Measurements from ENCODE around the gene MPPED2. TPM values are rescaled to one million over a fixed set of nuclear protein-coding genes. Genes with fewer than 3 reads are reported as not detected.
A peak's percentile ranks its signal among the peaks of the same experiment; 100 is the strongest.

MPPED2 gene
- total and polyA plus RNA-seq, 2 donors from 2014 or later: 10.8 to 12.9 TPM

DNA sequence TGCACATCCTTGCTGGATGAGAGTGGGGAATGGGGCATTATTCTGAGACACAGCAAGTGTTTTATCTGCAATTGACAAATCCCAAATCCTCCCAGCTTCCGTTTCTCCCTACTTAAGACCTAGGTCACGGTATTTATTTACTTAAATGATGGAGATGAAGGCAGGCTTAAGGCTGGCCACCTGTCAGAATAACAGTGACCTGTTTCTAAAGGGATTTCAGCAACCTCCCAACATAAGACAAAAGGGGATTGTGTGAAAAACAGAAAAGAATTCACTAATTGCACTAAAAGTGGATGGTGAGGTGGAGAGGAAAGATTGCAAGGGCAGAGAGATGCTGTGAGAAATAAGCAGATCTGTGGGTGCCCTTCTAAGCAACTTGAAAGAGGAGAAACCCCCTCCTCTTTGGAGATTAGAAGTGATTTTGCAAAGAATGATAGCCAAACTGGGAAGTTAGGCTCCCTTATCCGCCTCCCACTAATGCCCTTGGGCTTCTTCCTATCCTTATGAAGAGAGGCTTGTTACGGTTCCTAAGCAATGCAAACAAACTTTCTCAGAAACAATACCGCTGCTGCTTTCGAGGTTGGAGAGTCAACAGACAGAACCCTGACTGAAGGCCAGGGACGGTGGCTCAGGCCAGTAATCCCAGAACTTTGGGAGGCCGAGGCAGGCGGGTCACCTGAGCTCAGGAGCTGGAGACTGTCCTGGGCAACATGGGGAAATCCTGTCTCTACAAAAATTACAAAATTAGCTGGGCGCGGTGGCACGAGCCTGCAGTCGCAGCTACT is 179.0 kb downstream of the MPPED2 start:
- Histone ChIP-seq H3K27ac (ENCODE audit: low read depth in 2 of 2, low read length in 2 of 2) (no peak overlapping the region), H3K9ac (ENCODE audit: low read length in 3 of 3) (no peak overlapping the region), H3K27me3 (ENCODE audit: control insufficient read depth, insufficient read depth, low read length) (no peaks in the 10 kb centered on the region), H3K36me3 (ENCODE audit: control insufficient read depth in 2 of 3, insufficient read depth in 3 of 3, low read length in 3 of 3) (no peaks in the 10 kb centered on the region), H3K9me3 (ENCODE audit: control insufficient read depth in 2 of 3, insufficient read depth in 1 of 3, low read length in 3 of 3) (no peaks in the 10 kb centered on the region), H3K4me3 (ENCODE audit: low read length in 3 of 3) (no peak overlapping the region), H3K4me1 (ENCODE audit: control insufficient read depth in 2 of 3, insufficient read depth in 2 of 3, low read depth in 1 of 3, low read length in 3 of 3) (peaks cover 0 to 1% (median 0%) of the 10 kb centered on the region in 3 donors)
- FAIRE-seq: no peak
- TF ChIP-seq, protein P1, sequence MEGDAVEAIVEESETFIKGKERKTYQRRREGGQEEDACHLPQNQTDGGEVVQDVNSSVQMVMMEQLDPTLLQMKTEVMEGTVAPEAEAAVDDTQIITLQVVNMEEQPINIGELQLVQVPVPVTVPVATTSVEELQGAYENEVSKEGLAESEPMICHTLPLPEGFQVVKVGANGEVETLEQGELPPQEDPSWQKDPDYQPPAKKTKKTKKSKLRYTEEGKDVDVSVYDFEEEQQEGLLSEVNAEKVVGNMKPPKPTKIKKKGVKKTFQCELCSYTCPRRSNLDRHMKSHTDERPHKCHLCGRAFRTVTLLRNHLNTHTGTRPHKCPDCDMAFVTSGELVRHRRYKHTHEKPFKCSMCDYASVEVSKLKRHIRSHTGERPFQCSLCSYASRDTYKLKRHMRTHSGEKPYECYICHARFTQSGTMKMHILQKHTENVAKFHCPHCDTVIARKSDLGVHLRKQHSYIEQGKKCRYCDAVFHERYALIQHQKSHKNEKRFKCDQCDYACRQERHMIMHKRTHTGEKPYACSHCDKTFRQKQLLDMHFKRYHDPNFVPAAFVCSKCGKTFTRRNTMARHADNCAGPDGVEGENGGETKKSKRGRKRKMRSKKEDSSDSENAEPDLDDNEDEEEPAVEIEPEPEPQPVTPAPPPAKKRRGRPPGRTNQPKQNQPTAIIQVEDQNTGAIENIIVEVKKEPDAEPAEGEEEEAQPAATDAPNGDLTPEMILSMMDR (IDR thresholded peaks at IDR 0.05; ENCODE audit: borderline replicate concordance, extremely low read depth, insufficient read depth): no peak
- DNase-seq: peak in 4 of 5 donors; percentile 52 to 84 (median 66)
- intact Hi-C loops (cut with DNase I): no loop called here

- Histone ChIP-seq H3K4me3 (ENCODE audit: low read length in 3 of 3) (no peak overlapping the region), H3K27me3 (ENCODE audit: control insufficient read depth, insufficient read depth, low read length) (no peaks in the 10 kb centered on the region), H3K36me3 (ENCODE audit: control insufficient read depth in 2 of 3, insufficient read depth in 3 of 3, low read length in 3 of 3) (no peaks in the 10 kb centered on the region), H3K27ac (ENCODE audit: low read depth in 2 of 2, low read length in 2 of 2) (no peak overlapping the region), H3K9ac (ENCODE audit: low read length in 3 of 3) (no peak overlapping the region), H3K9me3 (ENCODE audit: control insufficient read depth in 2 of 3, insufficient read depth in 1 of 3, low read length in 3 of 3) (no peaks in the 10 kb centered on the region), H3K4me1 (ENCODE audit: control insufficient read depth in 2 of 3, insufficient read depth in 2 of 3, low read depth in 1 of 3, low read length in 3 of 3) (no peaks in the 10 kb centered on the region)
- FAIRE-seq (no peak), DNase-seq (no peak)
- TF ChIP-seq, protein P1 (IDR thresholded peaks at IDR 0.05; ENCODE audit: borderline replicate concordance, extremely low read depth, insufficient read depth): no peak
- intact Hi-C loops (cut with DNase I): no loop called here
Measured at GRCh38 chr11:30405385-30405784, 180.8 kb downstream of the MPPED2 start.

GRCh38 chr11:30404136-30404535 is 182.0 kb downstream of the MPPED2 start:
- Histone ChIP-seq H3K27ac (ENCODE audit: low read depth in 2 of 2, low read length in 2 of 2) (no peak overlapping the region), H3K36me3 (ENCODE audit: control insufficient read depth in 2 of 3, insufficient read depth in 3 of 3, low read length in 3 of 3) (no peaks in the 10 kb centered on the region), H3K4me1 (ENCODE audit: control insufficient read depth in 2 of 3, insufficient read depth in 2 of 3, low read depth in 1 of 3, low read length in 3 of 3) (no peaks in the 10 kb centered on the region), H3K9ac (ENCODE audit: low read length in 3 of 3) (no peak overlapping the region), H3K4me3 (ENCODE audit: low read length in 3 of 3) (no peak overlapping the region), H3K9me3 (ENCODE audit: control insufficient read depth in 2 of 3, insufficient read depth in 1 of 3, low read length in 3 of 3) (no peaks in the 10 kb centered on the region), H3K27me3 (ENCODE audit: control insufficient read depth, insufficient read depth, low read length) (no peaks in the 10 kb centered on the region)
- DNase-seq: no peak
- TF ChIP-seq, protein P1 (IDR thresholded peaks at IDR 0.05; ENCODE audit: borderline replicate concordance, extremely low read depth, insufficient read depth): no peak
- intact Hi-C loops (cut with DNase I): no loop called here
- no peak for FAIRE-seq
